Gastroesophageal sphincter (tissue), 3 donors: ENCODE data around the gene IFIT3.

Source experiments
- EP300 ChIP-seq: sonication (generic); formaldehyde crosslinking; IDR thresholded peaks from one replicate; pipeline ENCODE4 v1.6.1; 2017; ENCODE audit warnings: antibody characterized with exemption, mild to moderate bottlenecking
- POLR2A ChIP-seq, 2 donors: fragments of 450-650 bp; IDR thresholded peaks; one replicate each; pipeline ENCODE4 v1.6.1; 2017; ENCODE audit warnings: antibody characterized with exemption in 2 of 2, mild to moderate bottlenecking in 2 of 2, moderate library complexity in 1 of 2
- POLR2AphosphoS5 ChIP-seq: sonication (generic); formaldehyde crosslinking; IDR thresholded peaks from one replicate; pipeline ENCODE4 v1.6.1; 2017; ENCODE audit warnings: antibody characterized with exemption
- TF ChIP-seq, protein P1 (sequence below), 4 experiments: fragments of 200-600 bp in 2 of 4; fragments of 450-650 bp in 2 of 4; sonication (generic) in 1 of 4; IDR thresholded peaks; one replicate each; pipeline ENCODE4 v1.5.1; 2017 to 2019; ENCODE audit warnings: antibody characterized with exemption in 4 of 4, mild to moderate bottlenecking in 2 of 4, moderate library complexity in 2 of 4

DNA sequence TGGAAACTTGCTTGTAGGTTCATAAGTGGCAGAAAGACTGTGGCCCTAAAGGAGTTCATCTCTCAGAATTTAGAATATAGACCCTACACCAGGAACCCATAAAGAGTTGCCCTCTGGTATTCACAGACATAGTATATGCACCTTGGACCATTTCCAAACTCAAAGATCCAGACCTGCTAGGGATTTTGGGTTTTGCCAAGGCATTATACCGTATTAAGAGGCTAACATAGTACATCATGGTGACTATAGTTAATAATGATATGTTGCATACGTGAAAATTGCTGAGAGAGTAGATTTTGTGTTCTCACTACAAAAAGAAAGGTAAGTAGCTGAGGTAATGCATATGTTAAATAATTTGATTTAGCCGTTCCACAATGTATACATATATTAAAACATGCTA lies 13.9 kb downstream of the IFIT3 start:
- TF ChIP-seq, protein P1, sequence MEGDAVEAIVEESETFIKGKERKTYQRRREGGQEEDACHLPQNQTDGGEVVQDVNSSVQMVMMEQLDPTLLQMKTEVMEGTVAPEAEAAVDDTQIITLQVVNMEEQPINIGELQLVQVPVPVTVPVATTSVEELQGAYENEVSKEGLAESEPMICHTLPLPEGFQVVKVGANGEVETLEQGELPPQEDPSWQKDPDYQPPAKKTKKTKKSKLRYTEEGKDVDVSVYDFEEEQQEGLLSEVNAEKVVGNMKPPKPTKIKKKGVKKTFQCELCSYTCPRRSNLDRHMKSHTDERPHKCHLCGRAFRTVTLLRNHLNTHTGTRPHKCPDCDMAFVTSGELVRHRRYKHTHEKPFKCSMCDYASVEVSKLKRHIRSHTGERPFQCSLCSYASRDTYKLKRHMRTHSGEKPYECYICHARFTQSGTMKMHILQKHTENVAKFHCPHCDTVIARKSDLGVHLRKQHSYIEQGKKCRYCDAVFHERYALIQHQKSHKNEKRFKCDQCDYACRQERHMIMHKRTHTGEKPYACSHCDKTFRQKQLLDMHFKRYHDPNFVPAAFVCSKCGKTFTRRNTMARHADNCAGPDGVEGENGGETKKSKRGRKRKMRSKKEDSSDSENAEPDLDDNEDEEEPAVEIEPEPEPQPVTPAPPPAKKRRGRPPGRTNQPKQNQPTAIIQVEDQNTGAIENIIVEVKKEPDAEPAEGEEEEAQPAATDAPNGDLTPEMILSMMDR (IDR thresholded peaks at IDR 0.05): no peak
- TF ChIP-seq POLR2A (IDR thresholded peaks at IDR 0.05) (no peak), EP300 (no peak), POLR2AphosphoS5 (no peak)
